ENCODE results near the gene PKNOX1.

- no peak for TF ChIP-seq CTCF (IDR thresholded peaks at IDR 0.05)
- TF ChIP-seq POLR2A (IDR thresholded peaks at IDR 0.05): no peak
Measured at GRCh38 chr21:42991992-42992740, 17.8 kb downstream of the PKNOX1 start.
